NCI-H2196 treated with DMSO at 0.1 percent for 48 hours (cell line): ENCODE measurements around the gene RAB3IL1.

Source experiments
- DNase-seq: peaks from one replicate; lab custom pipeline; 2025; ENCODE audit not compliant: unreplicated experiment; lab: John Stamatoyannopoulos, UW

Gene RAB3IL1

GRCh38 chr11:61919705-61920631 lies 2.6 kb upstream of the RAB3IL1 start:
- DNase-seq, result no peak

GRCh38 chr11:61918938-61919704 lies 1.8 kb upstream of the RAB3IL1 start:
- no peak for DNase-seq

GRCh38 chr11:61918251-61918937 lies 1.0 kb upstream of the RAB3IL1 start:
- no peak for DNase-seq

- DNase-seq, result no peak
These were observed 531 bp downstream of the RAB3IL1 start for GRCh38 chr11:61916737-61917333.

- no peak for DNase-seq
These were observed 2.7 kb downstream of the RAB3IL1 start for GRCh38 chr11:61914471-61915171.

- no peak for DNase-seq
These were observed 3.5 kb downstream of the RAB3IL1 start for GRCh38 chr11:61913699-61914395.

- no peak for DNase-seq
These were observed 4.2 kb downstream of the RAB3IL1 start for GRCh38 chr11:61912991-61913698.

- no peak for DNase-seq
These were observed 4.9 kb downstream of the RAB3IL1 start for GRCh38 chr11:61912530-61912898.

GRCh38 chr11:61911701-61912529 lies 5.5 kb downstream of the RAB3IL1 start:
- DNase-seq, result no peak

- DNase-seq, result no peak
These were observed 6.2 kb downstream of the RAB3IL1 start for GRCh38 chr11:61911128-61911700.

GRCh38 chr11:61910187-61911127 lies 6.9 kb downstream of the RAB3IL1 start:
- DNase-seq, result no peak

GRCh38 chr11:61908730-61909316 lies 8.5 kb downstream of the RAB3IL1 start:
- DNase-seq, result no peak

- no peak for DNase-seq
These were observed 9.3 kb downstream of the RAB3IL1 start for GRCh38 chr11:61907871-61908729.

- no peak for DNase-seq
These were observed 10.1 kb downstream of the RAB3IL1 start for GRCh38 chr11:61907282-61907681.

- no peak for DNase-seq
These were observed 10.8 kb downstream of the RAB3IL1 start for GRCh38 chr11:61906522-61906909.
